T-cell (primary cell): ENCODE results near the gene EFCAB8. TPM values are rescaled to one million over a fixed set of nuclear protein-coding genes. Genes with fewer than 3 reads are reported as not detected.
A peak's percentile ranks its signal among the peaks of the same experiment; 100 is the strongest.

Experiments
- ATAC-seq, 4 experiments: fragments of 200-7000 bp in 3 of 4; fragments of 150-1000 bp in 1 of 4; cut with Tn5 transposase; replicated peaks in 1 of 4; 1 replicate in 3 of 4; 2 replicates in 1 of 4; pipeline ENCODE4 v1.10.0; 2021; ENCODE audit warnings: moderate library complexity in 3 of 4, mild to moderate bottlenecking in 2 of 4, moderate number of reproducible peaks in 1 of 4
- CTCF ChIA-PET, 2 donors: fragments of 300-600 bp; sonication (Branson Sonifier 250); formaldehyde crosslinking; loops; one replicate each; lab custom pipeline; 2022; ENCODE audit warnings: antibody characterized with exemption in 2 of 2; lab: Charles Lee
- POLR2A ChIA-PET, 2 donors: fragments of 300-600 bp; sonication (Branson Sonifier 250); formaldehyde crosslinking; loops; one replicate each; lab custom pipeline; 2022; ENCODE audit warnings: antibody characterized with exemption in 2 of 2; lab: Charles Lee
- DNase-seq, 35 experiments: peaks; one replicate each; pipeline versions ENCODE4 v3.0.0 to v3.0.0-alpha.2; 2013 to 2023
- H3K27ac ChIP-seq: one replicate; pipeline ENCODE4 v1.5.1; 2013; ENCODE audit warnings: low read length
- H3K27me3 ChIP-seq, 2 experiments: replicated peaks in 1 of 2; 1 replicate in 1 of 2; 2 replicates in 1 of 2; pipeline versions ENCODE4 v1.6.1 to v1.7.0; 2013; ENCODE audit warnings: low read length in 1 of 2, mixed read lengths in 1 of 2; ENCODE audit not compliant: control insufficient read depth in 2 of 2, insufficient read depth in 2 of 2; ENCODE audit errors: extremely low read depth in 1 of 2
- H3K36me3 ChIP-seq, 2 donors: 1 replicate in 1 of 2; 2 replicates in 1 of 2; pipeline versions ENCODE4 v1.6.1 to v1.7.0; 2013; ENCODE audit warnings: low read length in 1 of 2; ENCODE audit not compliant: control insufficient read depth in 2 of 2, insufficient read depth in 1 of 2; ENCODE audit errors: extremely low read depth in 1 of 2
- H3K4me1 ChIP-seq, 2 experiments: 1 replicate in 1 of 2; 2 replicates in 1 of 2; pipeline versions ENCODE4 v1.6.1 to v1.7.0; 2013; ENCODE audit warnings: low read length in 2 of 2, mixed read lengths in 1 of 2; ENCODE audit not compliant: insufficient read depth in 2 of 2, control insufficient read depth in 1 of 2; ENCODE audit errors: extremely low read depth in 1 of 2
- H3K4me3 ChIP-seq, 2 donors: 1 replicate in 1 of 2; 2 replicates in 1 of 2; pipeline versions ENCODE4 v1.5.1 to v1.7.0; 2013; ENCODE audit warnings: mild to moderate bottlenecking in 2 of 2, low read length in 1 of 2, moderate library complexity in 1 of 2; ENCODE audit not compliant: control insufficient read depth in 1 of 2; ENCODE audit errors: extremely low read depth in 1 of 2
- H3K9me3 ChIP-seq: 2 replicates; pipeline ENCODE4 v1.7.0; 2013
- H3K27ac Mint-ChIP-seq, 2 donors: one replicate each; pipeline ENCODE4 v1.8.0; 2020 to 2021; ENCODE audit warnings: mild to moderate bottlenecking in 2 of 2, mixed read lengths in 2 of 2
- H3K27me3 Mint-ChIP-seq, 2 donors: one replicate each; pipeline ENCODE4 v1.8.0; 2021 to 2022; ENCODE audit warnings: mixed read lengths in 2 of 2
- H3K36me3 Mint-ChIP-seq: one replicate; pipeline ENCODE4 v1.8.0; 2021; ENCODE audit warnings: mixed read lengths
- H3K4me1 Mint-ChIP-seq, 3 donors: one replicate each; pipeline ENCODE4 v1.8.0; 2020 to 2022; ENCODE audit warnings: mixed read lengths in 3 of 3, mild to moderate bottlenecking in 1 of 3
- H3K4me3 Mint-ChIP-seq, 3 donors: one replicate each; pipeline ENCODE4 v1.8.0; 2020 to 2022; ENCODE audit warnings: mild to moderate bottlenecking in 3 of 3, mixed read lengths in 3 of 3, moderate library complexity in 3 of 3
- H3K9me3 Mint-ChIP-seq, 3 donors: one replicate each; pipeline ENCODE4 v1.8.0; 2020 to 2022; ENCODE audit warnings: mixed read lengths in 3 of 3
- WGBS: methylation state at CpG from one replicate; pipeline ENCODE4 v1.1.5; 2013; ENCODE audit warnings: missing lambda C conversion rate; ENCODE audit not compliant: insufficient coverage; 5-methylcytosine and 5-hydroxymethylcytosine counted together
- total RNA-seq, 35 experiments: library from RNA in 6 of 35; stranded (reverse) in 6 of 35; fragments of 120-200 nt in 1 of 35; gene quantifications; one replicate each; pipeline versions ENCODE4 v1.2.1 to v1.2.4 and lab custom pipeline; 2013 to 2026

EFCAB8 gene
- total RNA-seq, 5 donors from 2014 or later (not counting 1 experiment from before 2014, with no cell fraction given): 0.80 to 1.5 (median 1.2) TPM

- peaks cover 35 to 76% (median 72%) of the 10 kb centered on the region in 3 donors for H3K4me1 Mint-ChIP-seq
- Histone ChIP-seq H3K36me3 (no peaks in the 10 kb centered on the region), H3K27me3 (no peaks in the 10 kb centered on the region), H3K4me3 (no peak overlapping the region), H3K4me1 (peaks cover 45 to 61% of the 10 kb centered on the region in 2 experiments), H3K27ac (no peak overlapping the region), H3K9me3 (no peaks in the 10 kb centered on the region)
- CTCF ChIA-PET: no interaction called here
- H3K27ac Mint-ChIP-seq: peak overlapping the region in 1 of 2 donors; percentile 55
- H3K36me3 Mint-ChIP-seq: no peaks in the 10 kb centered on the region
- POLR2A ChIA-PET: interaction anchor here in 1 of 2 donors (0.8 kb wide), 1 partner anchor 11 kb away, joined by 4 read pairs; no protein-coding TSS in a partner anchor
- H3K4me3 Mint-ChIP-seq: peak overlapping the region in 1 of 3 donors; percentile 43
- DNase-seq (peak in 2 of 35 experiments; percentile 3 to 9), ATAC-seq (no peak)
- WGBS: 67% methylated on average over 2 of the region's 5 CpGs
- H3K9me3 Mint-ChIP-seq: peaks cover 0 to 2% (median 0%) of the 10 kb centered on the region in 3 donors
- no peaks in the 10 kb centered on the region for H3K27me3 Mint-ChIP-seq
These were observed 104.5 kb downstream of the EFCAB8 start for GRCh38 chr20:32963176-32963575.

- Mint-ChIP-seq H3K4me3 (no peak overlapping the region), H3K27ac (peak overlapping the region in 1 of 2 donors; percentile 39)
- POLR2A ChIA-PET: no interaction called here
These were observed 105.9 kb downstream of the EFCAB8 start for GRCh38 chr20:32964575-32964974.

GRCh38 chr20:32965115-32965514, 106.4 kb downstream of the EFCAB8 start:
- H3K36me3 ChIP-seq: no peaks in the 10 kb centered on the region
- DNase-seq: peak in 2 of 35 experiments; percentile 2 to 11
- ChIA-PET POLR2A (interaction anchor here in 1 of 2 donors (0.5 kb wide), 1 partner anchor 15 kb away, joined by 3 read pairs; no protein-coding TSS in a partner anchor), CTCF (no interaction called here)
- H3K27me3 ChIP-seq: no peaks in the 10 kb centered on the region
- Mint-ChIP-seq H3K9me3 (no peaks in the 10 kb centered on the region), H3K27ac (no peak overlapping the region), H3K27me3 (no peaks in the 10 kb centered on the region), H3K4me1 (peaks cover 31 to 89% (median 83%) of the 10 kb centered on the region in 3 donors), H3K4me3 (no peak overlapping the region), H3K36me3 (no peaks in the 10 kb centered on the region)
- peak overlapping the region; percentile 7 to 10 for H3K4me3 ChIP-seq
- 85% methylated on average over 5 of the region's 8 CpGs for WGBS
- ATAC-seq: no peak
- H3K9me3 ChIP-seq: no peaks in the 10 kb centered on the region
- peak overlapping the region; percentile 98 for H3K27ac ChIP-seq
- peaks cover 63 to 80% of the 10 kb centered on the region in 2 experiments for H3K4me1 ChIP-seq

More at GRCh38 chr20:32964575-32964974, 105.9 kb downstream of the EFCAB8 start:
- 92% methylated on average over 4 of the region's 6 CpGs for WGBS
- Histone ChIP-seq H3K27ac (no peak overlapping the region), H3K9me3 (no peaks in the 10 kb centered on the region), H3K4me1 (peaks cover 58 to 75% of the 10 kb centered on the region in 2 experiments), H3K36me3 (no peaks in the 10 kb centered on the region), H3K4me3 (no peak overlapping the region), H3K27me3 (no peaks in the 10 kb centered on the region)
- CTCF ChIA-PET: no interaction called here
- H3K36me3 Mint-ChIP-seq: no peaks in the 10 kb centered on the region
- peak in 2 of 35 experiments; percentile 3 for DNase-seq
- no peaks in the 10 kb centered on the region for H3K27me3 Mint-ChIP-seq
- H3K4me1 Mint-ChIP-seq: peaks cover 31 to 84% (median 78%) of the 10 kb centered on the region in 3 donors
- no peaks in the 10 kb centered on the region for H3K9me3 Mint-ChIP-seq
- ATAC-seq: no peak

GRCh38 chr20:32965581-32966373, 107.1 kb downstream of the EFCAB8 start:
- no peaks in the 10 kb centered on the region for H3K27me3 ChIP-seq
- ChIA-PET CTCF (no interaction called here), POLR2A (interaction anchor here in 1 of 2 donors (0.5 kb wide), 1 partner anchor 16 kb away, joined by 3 read pairs; no protein-coding TSS in a partner anchor)
- peaks cover 70 to 87% of the 10 kb centered on the region in 2 experiments for H3K4me1 ChIP-seq
- Mint-ChIP-seq H3K27ac (no peak overlapping the region), H3K4me1 (peaks cover 31 to 96% (median 89%) of the 10 kb centered on the region in 3 donors), H3K4me3 (no peak overlapping the region), H3K27me3 (no peaks in the 10 kb centered on the region), H3K36me3 (no peaks in the 10 kb centered on the region), H3K9me3 (no peaks in the 10 kb centered on the region)
- H3K36me3 ChIP-seq: no peaks in the 10 kb centered on the region
- peak overlapping the region; percentile 98 for H3K27ac ChIP-seq
- WGBS: 0% methylated on average over 2 of the region's 12 CpGs
- DNase-seq (peak in 33 of 35 experiments; percentile 28 to 76 (median 48)), ATAC-seq (peak; percentile 26 to 65 (median 54))
- no peaks in the 10 kb centered on the region for H3K9me3 ChIP-seq
- H3K4me3 ChIP-seq: peak overlapping the region; percentile 7 to 54

GRCh38 chr20:32966382-32966781, 107.7 kb downstream of the EFCAB8 start:
- 80% methylated on average over 1 of the region's 4 CpGs for WGBS
- Histone ChIP-seq H3K36me3 (no peaks in the 10 kb centered on the region), H3K9me3 (no peaks in the 10 kb centered on the region), H3K27me3 (no peaks in the 10 kb centered on the region), H3K4me3 (no peak overlapping the region), H3K4me1 (peaks cover 76 to 91% of the 10 kb centered on the region in 2 experiments), H3K27ac (peak overlapping the region; percentile 98)
- H3K4me3 Mint-ChIP-seq: no peak overlapping the region
- no peaks in the 10 kb centered on the region for H3K9me3 Mint-ChIP-seq
- POLR2A ChIA-PET: interaction anchor here in 1 of 2 donors (0.6 kb wide), 1 partner anchor 66 kb away, joined by 3 read pairs; no protein-coding TSS in a partner anchor
- no peak for ATAC-seq
- no peaks in the 10 kb centered on the region for H3K27me3 Mint-ChIP-seq
- H3K4me1 Mint-ChIP-seq: peaks cover 28 to 92% (median 88%) of the 10 kb centered on the region in 3 donors
- peak in 2 of 35 experiments; percentile 12 to 17 for DNase-seq
- no peaks in the 10 kb centered on the region for H3K36me3 Mint-ChIP-seq
- H3K27ac Mint-ChIP-seq: no peak overlapping the region
- CTCF ChIA-PET: interaction anchor here (1.3 to 1.4 kb wide), 2 partner anchors 22 kb away, joined by 3 read pairs; no protein-coding TSS in a partner anchor
